Skeletal muscle tissue (tissue), 4 donors: Measurements from ENCODE around the gene WASHC4. TPM values are rescaled to one million over a fixed set of nuclear protein-coding genes. Genes with fewer than 3 reads are reported as not detected.

Experiments
- H3K27ac ChIP-seq: one replicate; pipeline ENCODE4 v1.7.0; 2013; ENCODE audit warnings: mild to moderate bottlenecking, low read depth, low read length, inconsistent platforms
- H3K27me3 ChIP-seq, 3 donors: one replicate each; pipeline ENCODE4 v1.7.0; 2013; ENCODE audit warnings: low read length in 3 of 3; ENCODE audit not compliant: control insufficient read depth in 3 of 3, insufficient read depth in 3 of 3
- H3K36me3 ChIP-seq, 3 donors: one replicate each; pipeline ENCODE4 v1.7.0; 2013; ENCODE audit warnings: low read length in 3 of 3; ENCODE audit not compliant: control insufficient read depth in 3 of 3, insufficient read depth in 3 of 3
- H3K4me1 ChIP-seq, 3 donors: one replicate each; pipeline ENCODE4 v1.7.0; 2013; ENCODE audit warnings: low read length in 3 of 3, mild to moderate bottlenecking in 3 of 3; ENCODE audit not compliant: control insufficient read depth in 3 of 3, insufficient read depth in 3 of 3
- H3K4me3 ChIP-seq, 3 donors: one replicate each; pipeline ENCODE4 v1.7.0; 2013; ENCODE audit warnings: low read length in 3 of 3
- H3K9ac ChIP-seq, 3 donors: one replicate each; pipeline ENCODE4 v1.7.0; 2013; ENCODE audit warnings: low read length in 3 of 3, mild to moderate bottlenecking in 3 of 3, moderate library complexity in 2 of 3, low read depth in 1 of 3
- H3K9me3 ChIP-seq, 3 donors: one replicate each; pipeline ENCODE4 v1.7.0; 2013; ENCODE audit warnings: low read length in 3 of 3; ENCODE audit not compliant: control insufficient read depth in 3 of 3
- total RNA-seq: library from RNA; depleted of rRNA; stranded (reverse); fragments of >200 nt; gene quantifications from one replicate; pipeline ENCODE4 v1.2.3, GENCODE V29; 2014
- donor health status: Osteomylitis.

Gene WASHC4
- total RNA-seq, 1 donor from 2014 or later: 64.7 TPM

DNA sequence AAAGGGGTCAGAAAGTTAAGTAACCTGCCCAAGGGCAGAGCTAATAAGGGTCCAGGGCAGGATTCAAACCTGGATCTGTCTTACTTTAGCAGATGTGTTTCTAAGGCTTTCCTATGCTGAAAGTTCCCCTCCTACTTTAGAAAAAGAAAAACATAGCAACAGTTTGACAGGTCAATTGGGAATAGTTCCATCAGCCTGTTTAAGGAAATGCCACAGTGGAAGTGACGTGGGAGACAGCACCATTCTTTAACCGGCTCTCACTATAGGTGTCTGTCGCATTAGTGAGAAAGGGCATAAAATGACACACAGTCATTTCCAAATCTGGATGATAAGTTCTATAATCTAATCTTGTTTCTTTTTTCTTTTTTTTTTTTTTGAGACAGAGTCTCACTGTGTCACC, 30.6 kb upstream of the WASHC4 start:
- Histone ChIP-seq H3K36me3 (no peaks in the 10 kb centered on the region), H3K9ac (no peak overlapping the region), H3K4me1 (no peaks in the 10 kb centered on the region), H3K27me3 (no peaks in the 10 kb centered on the region), H3K27ac (no peak overlapping the region), H3K4me3 (no peak overlapping the region), H3K9me3 (no peaks in the 10 kb centered on the region)

DNA sequence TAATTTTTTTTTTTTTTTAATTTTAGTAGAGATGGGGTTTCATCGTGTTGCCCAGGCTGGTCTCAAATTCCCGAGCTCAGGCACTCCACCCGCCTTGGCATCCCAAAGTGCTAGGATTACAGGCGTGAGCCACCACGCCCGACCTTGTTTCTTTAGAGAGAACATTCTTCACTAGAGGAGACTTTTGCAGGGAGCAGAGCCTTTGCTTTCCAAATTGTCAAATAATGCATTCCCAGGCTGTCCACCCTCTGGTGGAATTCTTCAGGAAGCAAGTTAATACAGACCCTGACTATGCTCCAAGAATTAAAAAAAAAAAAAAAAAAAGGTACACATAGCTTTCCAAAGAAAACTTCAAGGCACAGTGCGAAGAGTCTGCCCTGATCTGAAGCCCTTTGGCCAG, 30.1 kb upstream of the WASHC4 start:
- H3K9ac ChIP-seq: no peak overlapping the region
- H3K36me3 ChIP-seq: no peaks in the 10 kb centered on the region
- no peaks in the 10 kb centered on the region for H3K27me3 ChIP-seq
- no peak overlapping the region for H3K27ac ChIP-seq
- no peaks in the 10 kb centered on the region for H3K4me1 ChIP-seq
- H3K4me3 ChIP-seq: no peak overlapping the region
- H3K9me3 ChIP-seq: no peaks in the 10 kb centered on the region

DNA sequence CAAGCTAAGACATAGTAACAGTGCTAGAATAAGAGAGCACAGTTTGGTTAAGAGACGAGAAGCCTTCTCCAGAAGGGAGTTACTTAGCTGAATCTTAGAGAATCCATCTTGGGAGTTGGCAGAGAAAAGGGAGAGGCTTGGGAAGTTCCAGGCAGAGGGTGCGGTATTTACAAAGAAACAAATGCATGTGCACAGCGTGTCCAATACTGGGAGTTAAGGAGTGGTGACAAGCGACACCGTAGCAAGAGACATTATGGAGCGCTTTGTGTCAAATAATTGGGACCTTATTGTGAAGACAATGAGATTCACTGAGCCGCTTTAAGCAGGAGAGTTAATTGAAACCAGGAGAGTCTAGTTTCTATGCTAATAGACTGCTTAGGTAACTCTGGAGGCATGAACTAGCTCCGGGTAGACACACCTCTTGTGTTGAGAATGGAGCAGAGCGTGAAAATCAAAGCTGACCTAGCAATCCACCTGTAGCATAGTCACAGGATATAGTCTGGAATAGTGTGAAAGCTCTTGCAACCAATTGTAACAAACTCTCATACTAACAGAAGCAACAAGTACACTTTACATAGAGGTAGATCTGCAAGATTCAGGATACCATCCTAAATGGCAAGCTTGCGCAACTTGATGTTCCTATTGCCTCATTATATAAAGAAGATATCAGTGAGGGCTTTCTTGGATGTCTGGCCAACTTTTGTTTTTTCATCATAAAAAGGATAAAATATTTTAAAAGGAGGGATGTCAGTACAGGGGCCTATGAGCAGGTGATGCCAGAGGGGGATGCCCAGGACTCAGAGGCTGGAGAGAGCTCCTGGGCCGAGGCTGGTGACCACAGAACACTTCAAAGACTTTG, 28.6 kb upstream of the WASHC4 start:
- Histone ChIP-seq H3K4me1 (peaks cover 4 to 10% (median 5%) of the 10 kb centered on the region in 3 donors), H3K4me3 (no peak overlapping the region), H3K36me3 (no peaks in the 10 kb centered on the region), H3K27me3 (no peaks in the 10 kb centered on the region), H3K9me3 (no peaks in the 10 kb centered on the region), H3K9ac (no peak overlapping the region), H3K27ac (no peak overlapping the region)

DNA sequence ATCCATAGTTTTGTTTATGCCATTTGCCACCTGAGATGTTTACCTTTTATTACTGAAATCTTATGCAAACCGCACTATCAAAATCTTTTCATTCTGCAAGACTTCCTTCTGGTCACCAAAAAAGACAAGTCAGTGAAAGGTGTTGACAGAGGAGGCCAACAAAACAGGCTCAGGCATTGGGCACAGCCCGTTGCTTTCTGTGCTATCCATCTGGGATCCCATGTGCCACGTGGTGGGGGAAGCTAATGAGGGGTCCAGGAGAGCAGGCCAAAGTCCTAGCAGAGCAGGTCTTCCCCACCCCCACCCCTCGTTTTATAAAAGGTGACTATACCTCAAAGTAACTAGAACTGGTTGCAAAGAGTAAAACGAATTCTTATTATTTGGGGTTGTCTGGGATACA, 24.5 kb upstream of the WASHC4 start:
- peak overlapping the region in 1 of 3 donors; percentile 43 for H3K4me3 ChIP-seq
- no peak overlapping the region for H3K27ac ChIP-seq

DNA sequence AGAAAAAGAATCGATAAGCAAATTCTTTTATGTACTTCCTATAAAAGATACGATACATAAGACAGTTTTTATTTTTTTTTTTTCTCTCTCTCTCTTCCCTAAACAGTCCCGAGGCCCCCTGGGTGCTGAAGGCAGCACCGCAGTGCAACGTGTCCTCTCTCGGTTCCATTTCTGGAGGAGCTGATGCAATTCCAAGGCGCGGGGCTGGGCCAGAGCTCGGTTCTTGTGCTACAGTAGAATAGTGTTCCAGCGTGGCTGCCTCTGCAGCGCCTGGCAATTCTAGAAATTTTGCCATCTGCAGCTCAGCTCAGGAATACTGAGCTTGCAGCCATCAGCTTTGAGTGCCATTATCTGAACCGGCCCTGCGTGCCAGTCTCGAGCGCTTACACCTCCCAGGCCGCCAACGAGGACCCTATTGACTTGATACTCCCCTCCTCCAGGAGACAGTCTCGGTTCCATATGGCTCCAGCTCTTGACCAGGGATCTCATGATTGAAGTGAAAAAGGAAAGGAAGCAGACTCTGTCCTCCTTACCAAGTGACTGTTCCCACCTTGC, 23.9 kb upstream of the WASHC4 start:
- peak overlapping the region; percentile 71 to 84 (median 72) for H3K4me3 ChIP-seq
- H3K9ac ChIP-seq: peak overlapping the region; percentile 48 to 76 (median 74)
- no peaks in the 10 kb centered on the region for H3K27me3 ChIP-seq
- no peak overlapping the region for H3K27ac ChIP-seq
- H3K36me3 ChIP-seq: no peaks in the 10 kb centered on the region
- H3K9me3 ChIP-seq: no peaks in the 10 kb centered on the region
- peaks cover 6 to 14% (median 8%) of the 10 kb centered on the region in 3 donors for H3K4me1 ChIP-seq

More for the DNA sequence above, 24.5 kb upstream of the WASHC4 start:
- Histone ChIP-seq H3K9me3 (no peaks in the 10 kb centered on the region), H3K27me3 (no peaks in the 10 kb centered on the region), H3K9ac (peak overlapping the region in 1 of 3 donors; percentile 8), H3K4me1 (peaks cover 6 to 14% (median 8%) of the 10 kb centered on the region in 3 donors), H3K36me3 (no peaks in the 10 kb centered on the region)

DNA sequence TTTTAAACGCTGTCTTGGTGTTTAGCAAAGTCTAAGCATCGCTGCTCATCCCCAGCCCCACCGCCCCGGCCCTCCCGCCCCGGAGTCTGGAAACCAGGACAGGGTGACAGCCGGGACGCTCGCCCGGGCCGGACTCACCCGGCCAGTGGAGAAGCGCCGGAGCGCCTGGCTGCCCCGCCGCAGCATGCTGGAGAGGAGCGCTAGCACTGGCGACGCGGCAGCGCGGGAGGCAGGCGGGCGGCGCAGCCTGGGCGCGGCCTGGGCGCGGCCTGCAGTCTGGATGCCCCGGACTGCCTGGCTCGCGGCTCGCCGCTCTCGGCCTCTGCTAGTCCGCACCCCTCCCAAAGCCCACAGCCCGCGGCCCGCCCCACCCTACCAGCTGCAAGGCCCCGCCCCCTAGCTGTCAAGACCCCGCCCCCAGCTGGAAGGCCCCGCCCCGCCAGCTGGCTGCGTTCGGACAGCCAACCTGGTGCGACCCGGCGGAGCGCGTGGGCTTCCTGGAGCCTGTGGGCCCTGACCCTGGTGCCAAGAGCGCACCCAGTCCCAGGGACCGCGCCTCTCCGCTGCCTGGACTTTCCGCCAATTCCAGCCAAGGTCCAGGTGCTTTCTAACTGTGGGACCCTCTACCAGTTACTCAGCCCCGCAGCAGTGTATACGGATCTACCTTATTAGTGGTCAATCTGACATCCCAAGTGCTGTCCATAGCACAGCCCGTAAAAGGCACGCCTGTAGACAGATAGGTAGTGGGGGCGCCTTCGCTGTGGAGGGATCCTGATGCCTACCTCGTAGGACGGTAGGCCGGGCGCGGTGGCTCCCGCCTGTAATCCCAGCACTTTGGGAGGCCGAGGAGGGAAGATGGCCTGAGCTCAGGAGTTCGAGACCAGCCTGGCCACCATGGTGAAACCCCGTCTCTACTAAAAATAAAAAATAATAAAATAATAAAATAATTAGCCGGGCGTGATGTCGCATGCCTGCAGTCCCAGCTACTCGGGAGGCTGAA, 23.0 kb upstream of the WASHC4 start, which contains the start of gene ALDH1L2:
Gene ALDH1L2 (minus strand): TSS at position 208 of the 1,000 bp plus-strand sequence. CDS start 22 bp downstream, at position 186.
- H3K4me1 ChIP-seq: peaks cover 6 to 14% (median 8%) of the 10 kb centered on the region in 3 donors
- H3K27ac ChIP-seq: no peak within 1 kb of the TSS
- H3K4me3 ChIP-seq: peak within 1 kb of the TSS; percentile 71 to 84 (median 72)
- no peaks in the 10 kb centered on the region for H3K9me3 ChIP-seq
- H3K36me3 ChIP-seq: no peaks in the 10 kb centered on the region
- no peaks in the 10 kb centered on the region for H3K27me3 ChIP-seq
- H3K9ac ChIP-seq: peak within 1 kb of the TSS; percentile 48 to 76 (median 74)

DNA sequence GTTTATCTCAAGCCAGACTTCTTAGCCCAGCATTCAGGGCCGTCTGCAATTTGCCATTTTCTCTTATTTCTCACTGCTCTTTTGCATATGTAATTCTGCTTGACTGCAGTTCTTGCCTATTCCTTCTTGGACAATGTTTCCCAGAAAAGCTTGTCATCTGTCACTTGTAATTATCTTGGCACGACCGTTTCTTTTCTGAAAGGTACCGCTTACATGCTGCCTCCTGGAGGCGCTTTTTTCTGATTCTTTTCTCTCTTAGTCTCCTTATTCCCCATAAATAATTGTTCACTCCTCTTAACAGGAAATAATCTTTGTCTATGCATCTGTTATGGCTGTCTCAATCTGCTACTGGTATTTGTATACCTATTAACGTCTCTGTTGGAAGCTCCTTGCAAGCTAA, 22.0 kb upstream of the WASHC4 start:
- Histone ChIP-seq H3K27me3 (peaks cover 0 to 3% (median 0%) of the 10 kb centered on the region in 3 donors), H3K36me3 (no peaks in the 10 kb centered on the region), H3K27ac (no peak overlapping the region), H3K4me3 (no peak overlapping the region), H3K9me3 (no peaks in the 10 kb centered on the region), H3K9ac (no peak overlapping the region), H3K4me1 (peaks cover 6 to 14% (median 8%) of the 10 kb centered on the region in 3 donors)

DNA sequence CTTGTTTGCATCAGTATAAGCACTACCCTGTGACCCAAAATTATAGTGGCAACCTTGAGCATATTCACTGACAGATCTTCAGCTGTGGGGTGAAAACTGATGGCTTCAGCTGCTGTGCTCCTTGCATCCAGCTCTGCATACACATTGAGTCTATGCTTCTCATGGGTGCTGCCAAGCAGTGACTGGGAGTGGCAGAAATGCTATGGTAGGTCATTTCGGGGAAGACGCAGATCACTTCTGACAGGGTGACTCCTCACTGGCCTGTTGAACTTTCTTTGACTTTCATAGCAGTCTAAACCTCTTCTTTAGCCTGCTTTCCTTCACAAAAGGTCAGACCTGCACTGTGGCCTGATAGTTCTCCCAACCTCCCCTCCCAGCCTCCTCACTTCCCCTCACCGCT, 17.7 kb upstream of the WASHC4 start:
- H3K9ac ChIP-seq: no peak overlapping the region
- peaks cover 0 to 12% (median 3%) of the 10 kb centered on the region in 3 donors for H3K27me3 ChIP-seq
- no peak overlapping the region for H3K4me3 ChIP-seq
- no peaks in the 10 kb centered on the region for H3K9me3 ChIP-seq
- peaks cover 0 to under 1% (median 0%) of the 10 kb centered on the region in 3 donors for H3K4me1 ChIP-seq
- no peak overlapping the region for H3K27ac ChIP-seq
- no peaks in the 10 kb centered on the region for H3K36me3 ChIP-seq

DNA sequence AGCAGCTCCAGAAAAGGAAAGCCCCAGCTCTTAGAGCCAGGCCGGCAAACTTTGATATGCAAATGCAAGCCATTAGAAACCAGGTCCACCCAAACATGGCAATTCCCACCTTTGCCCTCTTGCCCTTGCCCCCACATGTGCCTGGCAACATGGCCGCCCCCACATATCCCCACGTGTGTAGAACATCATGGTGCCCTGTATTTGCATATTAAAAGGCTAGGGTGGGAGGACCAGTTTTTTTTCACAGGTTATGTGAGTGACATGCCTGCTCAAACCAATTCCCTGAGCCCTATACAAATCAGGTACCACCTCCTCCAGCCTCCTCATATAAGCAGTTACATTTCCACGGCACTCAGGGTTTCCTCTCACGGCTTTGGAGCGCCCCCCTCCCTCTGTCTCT, 17.2 kb upstream of the WASHC4 start:
- H3K9me3 ChIP-seq: no peaks in the 10 kb centered on the region

More for the DNA sequence above, 17.2 kb upstream of the WASHC4 start:
- H3K36me3 ChIP-seq: no peaks in the 10 kb centered on the region
- no peaks in the 10 kb centered on the region for H3K4me1 ChIP-seq
- H3K4me3 ChIP-seq: no peak overlapping the region
- peaks cover 0 to 12% (median 3%) of the 10 kb centered on the region in 3 donors for H3K27me3 ChIP-seq
- H3K27ac ChIP-seq: no peak overlapping the region
- no peak overlapping the region for H3K9ac ChIP-seq
